HG02981 (cell line): ENCODE measurements around the gene TFCP2.

Experiments
- ATAC-seq: cut with Tn5 transposase; IDR thresholded peaks from one replicate; pipeline ENCODE4 v1.9.1; 2021; ENCODE audit warnings: mild to moderate bottlenecking, moderate library complexity; ENCODE audit not compliant: unreplicated experiment

The TFCP2 gene

GRCh38 chr12:51049525-51049924 is 123.4 kb downstream of the TFCP2 start:
- ATAC-seq, result no peak

GRCh38 chr12:51048661-51049251 is 124.2 kb downstream of the TFCP2 start:
- ATAC-seq, result no peak

GRCh38 chr12:51047655-51048540 is 125.0 kb downstream of the TFCP2 start, which contains the start of gene LETMD1:
LETMD1 (plus strand) TSS chr12:51048327; CDS start chr12:51048357, 30 bp downstream.
- ATAC-seq, result peak; percentile 96
